ENCODE measurements around the gene ASH1L.
A peak's percentile ranks its signal among the peaks of the same experiment; 100 is the strongest.
"Not testable (repeated sequence)": the region's sequence is repeated elsewhere in the genome, so short reads cannot be mapped to it uniquely, and the experiment has no call there.

ASH1L gene

DNA sequence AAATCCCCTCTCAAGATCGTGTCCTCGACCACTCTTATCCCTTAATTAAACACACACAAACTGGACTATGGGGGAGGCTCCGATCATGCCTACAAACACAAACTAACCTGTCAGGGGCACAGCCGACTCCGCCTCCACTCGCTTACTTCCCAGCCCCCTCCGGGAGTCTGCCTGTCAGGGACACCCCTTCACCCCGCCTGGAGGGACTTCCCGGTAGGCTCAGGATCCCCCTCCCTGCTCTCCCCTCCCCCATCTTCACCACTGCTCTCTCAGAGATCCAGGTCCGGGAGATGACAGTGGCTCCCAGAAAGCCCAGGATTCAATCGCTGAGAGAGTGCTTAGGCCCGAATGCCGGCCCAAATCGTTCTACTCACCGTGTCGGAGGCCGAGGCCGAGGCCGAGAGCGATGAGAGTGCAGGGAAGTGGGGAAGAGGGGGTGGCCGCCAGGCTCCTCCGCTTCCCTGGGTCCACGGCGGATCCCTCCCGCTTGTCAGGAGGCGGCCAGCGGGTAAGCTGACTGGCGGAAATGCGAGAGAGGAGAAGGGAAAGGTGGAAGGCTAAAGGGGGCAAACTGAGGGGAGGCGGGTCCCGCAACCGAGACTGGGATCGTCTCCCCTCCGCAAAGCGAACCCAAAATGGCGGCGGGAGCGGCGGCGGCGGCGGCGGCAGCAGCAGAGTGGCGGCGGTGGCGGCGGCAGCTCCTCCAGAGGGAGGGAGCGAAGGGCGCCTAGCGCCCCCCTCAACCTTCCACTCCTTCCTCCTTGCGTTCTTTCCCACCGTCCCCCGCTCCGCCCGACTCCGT lies 623 bp downstream of the ASH1L start:
- peak; percentile 37 for DNase-seq

DNA sequence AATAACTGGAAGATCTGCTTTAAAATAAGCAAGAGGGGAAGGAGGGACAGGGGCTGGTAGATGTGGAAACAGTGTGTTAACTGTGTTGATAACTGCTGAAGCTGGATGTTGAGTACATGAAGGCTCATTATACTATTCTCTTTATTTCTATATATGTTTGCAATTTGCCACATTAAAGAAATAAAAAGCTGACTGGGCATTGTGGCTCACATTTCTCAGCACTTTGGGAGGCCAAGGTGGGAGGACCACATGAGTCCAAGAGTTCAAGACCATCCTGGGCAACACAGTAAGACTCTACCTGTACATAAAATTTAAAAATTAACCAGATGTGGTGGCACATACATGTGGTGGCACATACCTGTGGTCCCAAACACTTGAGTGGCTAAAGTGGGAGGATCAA lies 6.7 kb downstream of the ASH1L start:
- no peak for DNase-seq

DNA sequence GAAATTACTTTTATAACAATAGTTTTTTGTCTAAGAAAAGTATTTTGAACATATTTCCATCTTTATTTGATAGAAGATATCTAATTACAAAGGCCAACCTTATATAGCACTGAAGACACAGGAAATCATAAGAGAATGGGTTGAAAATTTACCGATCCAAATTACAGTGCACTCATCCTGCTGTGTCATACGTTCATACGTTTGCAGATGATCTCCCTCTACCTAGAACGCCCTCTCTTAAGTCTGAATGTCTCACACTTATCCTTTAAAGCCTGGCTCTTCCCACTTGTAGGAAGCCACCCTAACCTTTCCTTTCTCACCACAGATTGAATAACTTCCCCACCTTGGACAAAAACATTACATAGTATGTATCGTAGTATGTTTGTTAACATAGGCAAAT lies 9.3 kb downstream of the ASH1L start:
- no peak for DNase-seq

DNA sequence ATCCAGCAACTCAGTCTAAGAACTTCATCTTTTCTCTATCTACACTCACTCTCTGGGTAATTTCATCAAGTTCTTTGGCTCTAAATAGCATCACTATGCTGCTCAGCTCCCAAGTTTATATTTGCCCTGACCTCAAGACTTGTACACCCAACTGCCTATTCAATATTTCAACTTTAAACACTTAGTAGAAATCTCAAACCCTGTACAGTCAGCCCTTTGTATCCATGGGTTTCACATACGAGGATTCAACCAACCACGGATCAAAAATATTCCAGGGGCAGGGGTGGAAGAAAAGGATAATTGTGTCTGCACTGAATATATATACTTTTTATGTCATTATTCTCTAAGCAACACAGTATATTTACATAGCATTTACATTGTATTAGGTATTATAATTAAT lies 13.9 kb downstream of the ASH1L start:
- DNase-seq, result no peak

DNA sequence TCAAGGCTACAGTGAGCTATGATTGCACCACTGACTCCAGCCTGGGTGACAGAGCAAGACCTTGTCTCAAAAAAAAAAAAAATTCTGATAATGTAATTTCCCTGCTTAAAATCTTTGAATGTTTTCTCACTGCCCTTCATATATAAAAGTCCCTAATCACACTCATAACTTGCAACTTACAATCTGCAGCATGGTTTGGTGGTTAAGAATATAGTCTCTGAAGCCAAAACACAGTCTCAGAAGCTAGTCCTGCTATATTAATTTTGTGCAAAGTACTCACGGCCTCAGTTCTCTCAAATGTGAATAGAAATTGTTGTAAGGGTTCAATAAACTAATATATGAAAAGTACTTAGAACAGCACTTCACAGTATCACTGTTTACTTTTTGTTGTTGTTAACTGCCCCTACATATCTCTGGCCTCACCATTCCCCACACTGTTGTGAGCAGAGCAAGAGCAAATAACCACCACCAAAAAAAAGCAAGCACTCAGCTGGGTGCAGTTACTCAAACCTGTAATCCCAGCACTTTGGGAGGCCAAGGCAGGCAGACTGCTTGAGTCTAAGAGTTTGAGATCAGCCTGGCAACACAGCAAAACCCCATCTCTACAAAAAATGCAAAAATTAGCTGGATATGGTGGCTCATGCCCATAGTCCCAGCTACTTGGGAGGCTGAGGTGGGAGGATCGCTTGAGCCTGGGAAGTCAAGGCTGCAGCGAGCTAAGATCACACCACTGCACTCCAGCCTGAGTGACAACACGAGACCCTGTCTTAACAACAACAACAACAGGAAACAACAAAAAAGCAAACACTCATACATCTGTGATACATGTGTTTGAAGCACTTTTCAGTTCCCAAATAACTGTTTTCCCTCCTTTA lies 22.4 kb downstream of the ASH1L start:
- DNase-seq, result no peak

DNA sequence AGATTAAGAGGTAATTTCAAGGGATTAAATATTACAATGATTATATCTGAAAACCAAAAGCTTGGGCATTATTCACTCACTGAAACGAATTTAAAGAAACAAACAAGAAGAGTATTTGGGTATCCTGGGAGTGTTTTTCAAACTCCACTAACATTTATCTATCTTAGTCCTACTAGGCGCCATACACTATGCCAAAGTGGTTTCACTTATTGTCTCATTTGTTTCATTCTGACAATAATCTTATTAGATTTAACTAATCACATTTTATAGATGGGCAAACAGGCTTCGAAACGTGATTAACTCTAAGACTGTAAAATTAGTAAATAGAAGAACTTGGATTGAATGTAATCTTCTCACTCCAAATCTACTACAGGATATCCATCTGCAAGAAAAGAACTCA lies 25.4 kb downstream of the ASH1L start:
- DNase-seq, result no peak

DNA sequence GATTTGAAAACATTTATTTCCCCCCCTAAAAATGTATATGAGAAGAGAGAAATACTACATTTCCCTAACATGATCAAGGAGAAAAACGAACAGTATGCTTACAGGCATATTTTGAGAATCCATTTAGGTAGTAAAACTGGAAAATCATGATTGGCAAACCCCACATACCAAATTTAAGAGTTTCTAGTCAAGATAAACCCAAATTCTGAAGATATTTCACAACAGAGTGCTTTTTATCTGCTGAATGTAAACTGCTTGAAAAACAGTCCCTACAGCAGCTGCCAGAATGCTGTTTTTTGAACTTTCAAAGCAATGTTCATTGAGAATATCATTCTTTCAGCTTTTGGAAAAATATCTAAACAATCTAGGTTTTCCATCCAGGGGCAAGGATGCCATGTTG lies 31.0 kb downstream of the ASH1L start:
- no peak for DNase-seq

DNA sequence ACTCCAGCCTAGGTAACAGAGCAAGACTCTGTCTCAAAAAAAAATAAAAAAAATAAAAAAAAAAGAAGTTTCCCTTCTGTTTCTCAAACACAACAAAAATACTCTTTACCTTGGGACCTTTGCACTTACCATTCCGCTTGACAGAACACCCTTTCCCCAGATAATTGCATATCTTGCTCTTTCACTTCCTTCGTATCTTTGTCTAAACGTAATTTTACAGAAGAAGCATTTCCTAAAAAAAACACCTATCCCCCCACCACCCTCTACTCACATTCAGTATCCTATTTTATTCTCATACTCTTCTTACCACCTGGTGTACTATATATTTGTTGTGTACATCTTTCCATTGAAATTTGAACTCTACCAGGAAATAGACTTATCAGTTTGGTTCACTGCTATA lies 32.7 kb downstream of the ASH1L start:
- DNase-seq, result no peak

DNA sequence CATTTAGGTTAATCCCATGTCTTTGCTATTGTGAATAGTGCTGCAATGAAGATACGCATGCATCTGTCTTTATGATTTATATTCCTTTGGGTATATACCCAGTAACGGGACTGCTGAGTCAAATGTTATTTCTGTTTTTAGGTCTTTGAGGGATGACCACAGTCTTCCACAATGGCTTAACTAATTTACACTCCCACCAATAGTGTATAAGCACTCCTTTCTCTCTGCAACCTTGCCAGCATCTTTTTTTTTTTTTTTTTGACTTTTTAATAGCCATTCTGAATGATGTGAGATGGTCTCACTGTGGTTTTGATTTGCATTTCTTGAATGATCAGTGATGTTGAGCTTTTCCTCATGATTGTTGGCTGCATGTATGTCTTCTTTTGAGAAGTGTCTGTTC lies 33.5 kb downstream of the ASH1L start:
- DNase-seq, result no peak

DNA sequence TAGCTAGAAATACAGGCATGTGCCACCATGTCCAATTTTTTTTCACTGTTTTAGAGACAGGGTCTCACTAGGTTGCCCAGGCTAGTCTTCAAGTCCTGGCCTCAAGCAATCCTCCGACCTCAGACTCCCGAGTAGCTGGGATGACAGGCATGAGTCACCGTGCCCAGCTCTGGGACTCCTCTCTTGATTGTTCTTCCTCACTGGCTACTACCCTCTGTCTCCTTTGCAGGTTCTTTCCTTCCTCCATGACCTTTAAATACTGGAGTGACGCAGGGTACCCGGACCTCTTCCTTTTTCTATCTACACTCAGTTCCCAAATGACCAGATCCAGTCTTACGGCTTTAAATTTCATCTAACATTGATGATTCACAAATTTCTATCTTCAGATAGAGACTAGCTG lies 34.9 kb downstream of the ASH1L start:
- no peak for DNase-seq

DNA sequence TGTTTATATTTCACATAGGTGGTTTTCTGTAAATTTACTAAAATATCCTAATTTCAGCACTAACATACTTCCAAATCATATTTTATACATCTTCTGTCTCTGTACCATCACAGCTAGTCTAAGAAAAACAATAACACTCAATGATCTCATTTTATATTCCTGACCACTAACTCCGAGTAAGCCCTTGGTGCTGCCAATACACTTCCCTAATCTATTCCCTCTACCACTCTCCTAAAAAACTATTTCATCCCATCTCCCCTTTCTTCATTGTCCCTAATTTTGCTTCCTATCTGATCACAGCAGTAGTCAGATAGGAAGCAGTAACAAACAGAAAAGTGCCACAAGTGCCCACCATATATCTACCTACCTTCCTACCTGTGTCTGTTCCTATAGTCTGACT lies 36.2 kb downstream of the ASH1L start:
- DNase-seq, result no peak

DNA sequence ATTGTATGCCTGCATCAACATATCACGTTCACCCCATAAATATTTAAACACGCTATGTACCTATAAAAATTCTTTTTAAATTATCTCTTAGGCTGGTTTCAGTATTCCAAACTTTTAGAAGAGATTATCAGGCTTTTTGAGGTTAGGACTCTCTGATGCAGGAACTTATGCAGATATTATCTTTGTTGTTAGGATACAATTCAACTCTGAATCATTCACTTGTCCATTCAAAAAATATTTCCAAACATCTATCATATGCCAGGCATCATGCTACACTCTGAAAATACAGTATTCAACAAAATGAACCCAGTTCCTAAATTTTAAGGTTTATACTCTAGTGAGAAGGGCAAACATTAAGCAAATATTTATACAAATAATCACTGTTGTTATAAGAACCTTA lies 40.5 kb downstream of the ASH1L start:
- DNase-seq, result no peak

DNA sequence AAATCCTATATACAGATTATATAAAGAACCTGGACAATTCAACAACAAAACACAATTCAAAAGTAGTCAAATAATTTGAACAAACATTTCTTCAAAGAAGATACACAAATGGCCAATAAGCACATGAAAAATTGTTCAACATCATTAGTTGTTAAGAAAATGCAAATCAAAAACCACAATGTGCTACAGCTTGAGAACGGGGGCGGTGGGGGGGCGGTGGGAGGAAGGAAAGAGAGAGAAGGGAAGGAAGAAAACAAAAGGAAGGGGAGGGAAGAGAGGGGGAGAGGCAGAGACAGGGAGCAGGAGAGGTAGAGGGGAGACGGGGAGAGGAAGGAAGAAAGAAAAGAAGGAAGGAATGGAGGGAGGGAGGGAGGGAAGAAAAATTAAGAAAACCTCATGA lies 44.1 kb downstream of the ASH1L start:
- no peak for DNase-seq

DNA sequence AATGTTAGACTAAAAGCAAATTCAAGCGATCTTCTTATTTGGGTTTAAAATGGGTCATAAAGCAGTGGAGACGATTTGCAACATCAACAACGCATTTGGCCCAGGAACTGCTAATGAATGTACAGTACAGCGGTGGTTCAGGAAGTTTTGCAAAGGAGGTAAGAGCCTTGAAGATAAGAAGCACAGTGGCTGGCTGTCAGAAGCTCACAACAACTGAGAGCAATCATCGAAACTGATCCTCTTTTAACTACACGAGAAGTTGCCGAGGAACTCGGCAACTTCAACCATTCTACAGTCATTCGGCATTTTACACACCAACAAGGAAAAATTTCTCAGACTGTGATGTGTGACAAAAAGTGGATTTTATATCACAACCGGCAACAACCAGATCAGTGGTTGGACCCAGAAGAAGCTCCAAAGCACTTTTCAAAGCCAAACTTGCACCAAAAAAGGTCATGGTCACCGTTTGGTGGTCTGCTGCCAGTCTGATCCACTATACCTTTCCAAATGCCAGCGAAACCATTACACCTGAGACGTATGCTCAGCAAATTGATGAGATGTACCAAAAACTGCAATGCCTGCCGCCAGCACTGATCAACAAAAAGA lies 47.9 kb downstream of the ASH1L start:
- DNase-seq, result no peak

DNA sequence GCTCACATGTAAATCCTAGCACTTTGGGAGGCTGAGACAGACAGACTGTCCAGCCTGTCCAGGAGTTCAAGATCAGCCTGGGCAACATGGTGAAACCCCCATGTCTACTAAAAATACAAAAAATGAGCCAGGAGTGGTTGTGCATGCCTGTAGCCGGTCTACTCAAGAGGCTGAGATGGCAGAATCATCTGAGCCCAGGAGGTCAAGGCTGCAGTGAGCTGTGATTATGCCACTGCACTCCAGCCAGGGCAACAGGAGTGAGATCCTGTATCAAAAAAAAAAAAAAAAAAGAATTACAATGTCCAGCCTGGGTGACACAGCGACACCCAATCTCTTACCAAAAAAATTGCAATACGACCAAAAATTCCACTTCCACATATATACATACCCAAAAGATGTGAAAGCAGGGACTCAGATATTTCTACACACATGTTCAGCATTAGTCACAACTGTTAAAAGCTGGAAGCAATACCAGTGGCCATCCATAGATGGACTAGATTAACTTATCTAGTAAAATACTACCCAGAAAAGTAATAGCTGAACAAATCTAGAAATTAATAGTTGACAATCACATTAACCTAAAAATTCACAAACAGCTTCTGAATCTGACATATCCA lies 49.2 kb downstream of the ASH1L start:
- peak; percentile 88 for DNase-seq

DNA sequence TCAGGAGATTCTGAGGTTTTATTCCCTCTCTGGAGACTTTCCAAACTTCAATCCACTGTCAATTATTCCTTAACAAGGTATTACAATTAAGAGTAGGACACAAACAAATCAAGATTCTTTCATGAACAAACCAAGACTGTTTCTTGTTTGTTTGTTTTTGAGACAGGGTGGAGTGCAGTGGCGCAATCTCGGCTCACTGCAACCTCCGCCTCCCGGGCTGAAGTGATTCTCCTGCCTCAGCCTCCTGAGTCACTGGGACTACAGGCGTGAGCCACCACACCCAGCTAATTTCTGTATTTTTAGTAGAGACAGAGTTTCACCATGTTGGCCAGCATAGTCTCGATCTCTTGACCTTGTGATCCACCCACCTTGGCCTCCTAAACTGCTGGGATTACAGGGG lies 51.2 kb downstream of the ASH1L start:
- not testable (repeated sequence) for DNase-seq

DNA sequence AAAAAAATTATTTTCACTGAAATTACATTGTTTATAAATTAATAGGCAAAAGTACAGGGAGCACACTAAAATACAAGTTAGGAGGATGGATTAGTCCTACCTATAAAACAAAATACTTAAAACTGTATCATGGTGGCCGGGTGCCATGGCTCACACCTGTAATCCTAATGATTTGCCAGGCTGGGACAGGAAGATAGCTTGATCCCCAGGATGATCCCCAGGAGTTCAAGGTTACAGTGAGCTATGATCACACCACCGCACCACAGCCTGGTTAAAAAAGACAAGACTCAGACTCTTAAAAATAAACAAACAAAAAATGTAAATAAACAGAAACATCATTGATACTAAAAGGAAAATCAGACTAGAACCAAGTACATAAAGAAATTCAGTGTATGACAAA lies 53.5 kb downstream of the ASH1L start:
- DNase-seq, result no peak

DNA sequence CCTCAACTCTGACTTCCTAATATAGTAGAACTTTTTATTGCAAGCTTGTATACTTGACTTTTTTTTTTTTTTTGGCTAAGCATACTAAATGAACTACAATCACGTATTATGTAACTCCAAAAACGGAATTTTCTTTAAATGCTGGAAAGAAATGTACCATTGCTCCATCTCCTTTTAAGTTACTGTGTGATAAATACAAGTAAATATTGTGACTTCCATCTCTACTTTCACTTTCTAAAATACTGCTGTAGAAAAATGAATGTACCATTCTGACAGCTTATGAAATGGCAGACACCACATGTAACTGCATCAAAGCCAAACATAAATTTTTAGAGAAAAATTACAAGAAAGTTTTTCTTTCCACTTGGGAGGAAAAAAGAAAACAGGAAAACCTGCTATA lies 54.7 kb downstream of the ASH1L start:
- DNase-seq, result no peak

DNA sequence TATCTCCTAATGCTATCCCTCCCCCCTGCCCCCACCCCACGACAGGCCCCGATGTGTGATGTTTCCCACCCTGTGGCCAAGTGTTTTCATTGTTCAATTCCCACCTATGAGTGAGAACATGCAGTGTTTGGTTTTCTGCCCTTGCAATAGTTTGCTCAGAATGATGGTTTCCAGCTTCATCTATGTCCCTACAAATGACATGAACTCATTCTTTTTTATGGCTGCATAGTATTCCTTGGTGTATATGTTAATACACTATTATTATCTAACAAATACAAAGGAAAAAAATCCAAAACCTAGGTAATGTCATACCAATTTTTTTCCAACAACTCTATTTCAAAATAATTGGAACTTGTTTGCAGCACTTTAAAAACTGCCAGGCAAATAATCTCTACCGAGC lies 56.6 kb downstream of the ASH1L start:
- not testable (repeated sequence) for DNase-seq

DNA sequence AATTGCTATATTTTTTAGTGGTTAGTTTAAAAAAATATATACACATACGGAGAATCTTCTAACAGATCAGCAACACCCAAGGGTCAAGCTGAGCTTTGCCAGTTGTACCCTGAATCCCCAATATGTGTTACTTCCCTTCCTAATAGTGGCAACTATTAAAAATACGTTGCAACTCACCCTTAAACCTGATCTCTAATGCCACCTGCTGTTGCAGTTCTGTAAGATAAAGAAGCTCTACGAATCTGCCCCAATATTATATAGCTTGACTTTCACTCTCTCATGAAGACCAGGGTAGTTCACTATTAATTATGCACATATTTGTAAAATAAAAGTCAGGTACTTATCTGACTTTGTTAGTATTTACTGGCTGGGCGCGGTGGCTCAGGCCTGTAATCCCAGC lies 58.4 kb downstream of the ASH1L start:
- DNase-seq, result peak; percentile 41

DNA sequence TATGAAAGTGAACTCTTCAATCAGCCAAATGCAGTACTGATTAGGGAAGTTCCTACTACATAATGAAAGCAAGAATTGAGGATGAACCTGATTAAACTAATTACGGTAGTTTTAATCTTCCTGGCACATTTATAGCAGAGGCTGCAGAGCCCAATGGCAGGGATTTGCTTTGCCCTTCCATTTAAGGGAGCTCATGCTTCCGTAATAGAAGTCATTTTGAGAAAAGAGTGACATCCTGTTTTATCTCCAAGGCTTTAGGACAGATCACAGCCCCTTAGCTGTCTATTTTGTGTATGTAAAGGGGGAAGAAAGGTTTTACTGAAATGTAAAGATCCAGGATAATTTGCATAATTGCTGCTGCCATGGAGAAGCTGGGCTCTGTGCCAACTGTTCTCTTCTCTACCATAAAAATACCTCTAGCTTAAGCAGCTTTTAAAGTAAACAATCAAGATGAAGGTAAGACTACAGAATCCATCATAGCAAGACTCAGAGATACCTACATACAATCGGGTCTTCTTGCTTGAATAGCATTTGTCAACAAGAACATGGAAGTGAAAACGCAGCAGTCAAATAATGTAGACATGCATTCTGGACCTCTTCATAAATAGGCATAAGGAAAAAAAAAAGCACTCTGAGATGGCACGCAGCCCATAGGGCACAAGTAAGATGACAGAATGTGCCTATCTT lies 62.5 kb downstream of the ASH1L start:
- no peak for DNase-seq

DNA sequence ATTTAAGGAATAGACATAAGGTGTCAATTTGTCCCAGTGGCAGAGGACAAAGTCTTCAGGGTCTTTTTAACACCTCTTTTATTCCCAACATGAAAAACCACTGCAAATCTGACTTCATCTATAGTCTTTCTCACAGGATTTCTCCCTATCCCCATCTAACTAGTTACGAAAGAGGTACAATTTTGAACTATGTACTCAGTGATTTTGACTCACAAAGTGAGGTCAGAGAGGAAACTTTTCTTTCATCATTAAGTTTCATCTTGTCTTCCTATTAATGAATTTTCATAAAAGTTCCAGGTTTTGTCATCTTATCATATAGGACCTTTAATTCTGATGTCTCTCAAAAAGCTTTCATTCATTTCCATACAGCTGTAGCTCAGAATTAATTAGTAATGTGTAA lies 63.3 kb downstream of the ASH1L start:
- peak; percentile 48 for DNase-seq

DNA sequence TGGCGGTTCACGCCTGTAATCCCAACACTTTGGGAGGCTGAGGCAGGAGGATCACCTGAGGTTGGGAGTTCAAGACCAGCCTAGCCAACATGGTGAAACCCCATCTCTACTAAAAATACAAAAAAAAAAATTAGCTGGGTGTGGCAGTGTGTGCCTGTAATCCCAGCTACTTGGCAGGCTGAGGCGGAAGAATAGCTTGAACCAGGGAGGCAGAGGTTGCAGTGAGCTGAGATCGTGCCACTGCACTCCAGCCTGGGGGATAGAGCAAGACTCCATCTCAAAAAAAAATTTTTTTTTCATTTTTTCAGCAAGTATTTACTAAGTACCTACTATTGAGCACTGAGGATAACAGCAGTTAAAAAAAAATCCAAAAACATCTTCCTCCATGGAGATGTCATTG lies 69.0 kb downstream of the ASH1L start:
- DNase-seq, result not testable (repeated sequence)
